ENCODE measurements around the gene SLCO3A1. TPM values are rescaled to one million over a fixed set of nuclear protein-coding genes. Genes with fewer than 3 reads are reported as not detected.

The SLCO3A1 gene
- total RNA-seq, 1 experiment from 2014 or later = 5.1 TPM

DNA sequence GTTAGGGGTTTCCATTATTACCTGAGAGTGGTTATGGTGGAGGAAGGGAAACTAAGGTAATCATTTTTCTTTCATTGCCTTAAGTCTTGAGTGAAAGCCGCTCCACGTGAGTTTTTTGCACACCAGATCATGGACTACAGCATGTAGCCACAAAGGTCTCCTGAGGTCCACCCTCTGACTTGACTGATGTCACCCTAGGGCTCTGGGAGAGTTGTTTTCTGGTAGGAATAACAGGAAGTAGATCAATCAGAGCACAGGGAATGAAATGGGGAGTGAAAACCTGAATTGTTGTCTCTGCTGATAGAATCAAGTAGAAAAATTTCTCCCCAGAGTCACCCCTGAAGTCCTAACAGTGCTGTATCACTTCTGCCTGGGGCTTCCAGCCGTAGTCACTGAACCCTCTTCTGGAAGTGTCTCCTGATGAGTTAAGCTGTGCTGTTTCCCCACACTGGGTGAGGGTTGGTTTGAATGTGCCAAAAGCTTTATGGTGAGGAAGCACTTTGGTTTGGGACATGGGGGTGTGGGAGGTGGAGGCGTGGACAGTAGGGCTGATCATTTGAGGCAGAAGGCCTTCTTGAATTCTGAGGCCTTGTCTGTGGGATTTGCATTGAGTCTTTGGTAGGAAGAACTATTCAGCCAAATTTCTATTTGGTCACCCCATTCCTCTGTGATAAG lies 64.3 kb downstream of the SLCO3A1 start:
- POLR2A ChIA-PET = no interaction called here
- H4K20me1 ChIP-seq (ENCODE audit: insufficient read depth) = no peaks in the 10 kb centered on the region
- no peak overlapping the region for H3K27ac ChIP-seq (ENCODE audit: low read depth, low read length)
- CTCF ChIA-PET = no interaction called here
- no peak for TF ChIP-seq SRF (IDR thresholded peaks at IDR 0.05; ENCODE audit: low read depth)
- no peak for TF ChIP-seq EZH2 (IDR thresholded peaks at IDR 0.05)
- TF ChIP-seq POLR2A (IDR thresholded peaks at IDR 0.05; ENCODE audit: borderline replicate concordance, extremely low read depth, insufficient read depth, insufficient read length) = no peak
- TF ChIP-seq, protein P1, sequence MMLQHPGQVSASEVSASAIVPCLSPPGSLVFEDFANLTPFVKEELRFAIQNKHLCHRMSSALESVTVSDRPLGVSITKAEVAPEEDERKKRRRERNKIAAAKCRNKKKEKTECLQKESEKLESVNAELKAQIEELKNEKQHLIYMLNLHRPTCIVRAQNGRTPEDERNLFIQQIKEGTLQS (IDR thresholded peaks at IDR 0.05) = no peak
- no peak for TF ChIP-seq JUND (IDR thresholded peaks at IDR 0.05)
- TF ChIP-seq CBX3 (IDR thresholded peaks at IDR 0.05; ENCODE audit: low read depth) = no peak
- no peak for TF ChIP-seq RAD21 (IDR thresholded peaks at IDR 0.05; ENCODE audit: low read depth)
- TF ChIP-seq CEBPB (IDR thresholded peaks at IDR 0.05; ENCODE audit: low read depth) = no peak
- TF ChIP-seq, protein P2, sequence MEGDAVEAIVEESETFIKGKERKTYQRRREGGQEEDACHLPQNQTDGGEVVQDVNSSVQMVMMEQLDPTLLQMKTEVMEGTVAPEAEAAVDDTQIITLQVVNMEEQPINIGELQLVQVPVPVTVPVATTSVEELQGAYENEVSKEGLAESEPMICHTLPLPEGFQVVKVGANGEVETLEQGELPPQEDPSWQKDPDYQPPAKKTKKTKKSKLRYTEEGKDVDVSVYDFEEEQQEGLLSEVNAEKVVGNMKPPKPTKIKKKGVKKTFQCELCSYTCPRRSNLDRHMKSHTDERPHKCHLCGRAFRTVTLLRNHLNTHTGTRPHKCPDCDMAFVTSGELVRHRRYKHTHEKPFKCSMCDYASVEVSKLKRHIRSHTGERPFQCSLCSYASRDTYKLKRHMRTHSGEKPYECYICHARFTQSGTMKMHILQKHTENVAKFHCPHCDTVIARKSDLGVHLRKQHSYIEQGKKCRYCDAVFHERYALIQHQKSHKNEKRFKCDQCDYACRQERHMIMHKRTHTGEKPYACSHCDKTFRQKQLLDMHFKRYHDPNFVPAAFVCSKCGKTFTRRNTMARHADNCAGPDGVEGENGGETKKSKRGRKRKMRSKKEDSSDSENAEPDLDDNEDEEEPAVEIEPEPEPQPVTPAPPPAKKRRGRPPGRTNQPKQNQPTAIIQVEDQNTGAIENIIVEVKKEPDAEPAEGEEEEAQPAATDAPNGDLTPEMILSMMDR (IDR thresholded peaks at IDR 0.05 in 2 of 3, conservative IDR thresholded peaks at IDR 0.05 in 1 of 3; ENCODE audit: borderline replicate concordance in 1 of 3, insufficient read depth in 1 of 3, low read depth in 2 of 3, low read length in 2 of 3) = no peak
- TF ChIP-seq SP1 (IDR thresholded peaks at IDR 0.05; ENCODE audit: low read depth) = no peak
- TF ChIP-seq, protein P3, sequence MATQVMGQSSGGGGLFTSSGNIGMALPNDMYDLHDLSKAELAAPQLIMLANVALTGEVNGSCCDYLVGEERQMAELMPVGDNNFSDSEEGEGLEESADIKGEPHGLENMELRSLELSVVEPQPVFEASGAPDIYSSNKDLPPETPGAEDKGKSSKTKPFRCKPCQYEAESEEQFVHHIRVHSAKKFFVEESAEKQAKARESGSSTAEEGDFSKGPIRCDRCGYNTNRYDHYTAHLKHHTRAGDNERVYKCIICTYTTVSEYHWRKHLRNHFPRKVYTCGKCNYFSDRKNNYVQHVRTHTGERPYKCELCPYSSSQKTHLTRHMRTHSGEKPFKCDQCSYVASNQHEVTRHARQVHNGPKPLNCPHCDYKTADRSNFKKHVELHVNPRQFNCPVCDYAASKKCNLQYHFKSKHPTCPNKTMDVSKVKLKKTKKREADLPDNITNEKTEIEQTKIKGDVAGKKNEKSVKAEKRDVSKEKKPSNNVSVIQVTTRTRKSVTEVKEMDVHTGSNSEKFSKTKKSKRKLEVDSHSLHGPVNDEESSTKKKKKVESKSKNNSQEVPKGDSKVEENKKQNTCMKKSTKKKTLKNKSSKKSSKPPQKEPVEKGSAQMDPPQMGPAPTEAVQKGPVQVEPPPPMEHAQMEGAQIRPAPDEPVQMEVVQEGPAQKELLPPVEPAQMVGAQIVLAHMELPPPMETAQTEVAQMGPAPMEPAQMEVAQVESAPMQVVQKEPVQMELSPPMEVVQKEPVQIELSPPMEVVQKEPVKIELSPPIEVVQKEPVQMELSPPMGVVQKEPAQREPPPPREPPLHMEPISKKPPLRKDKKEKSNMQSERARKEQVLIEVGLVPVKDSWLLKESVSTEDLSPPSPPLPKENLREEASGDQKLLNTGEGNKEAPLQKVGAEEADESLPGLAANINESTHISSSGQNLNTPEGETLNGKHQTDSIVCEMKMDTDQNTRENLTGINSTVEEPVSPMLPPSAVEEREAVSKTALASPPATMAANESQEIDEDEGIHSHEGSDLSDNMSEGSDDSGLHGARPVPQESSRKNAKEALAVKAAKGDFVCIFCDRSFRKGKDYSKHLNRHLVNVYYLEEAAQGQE (IDR thresholded peaks at IDR 0.05; ENCODE audit: low read depth) = no peak
- no peak for TF ChIP-seq SIN3A (IDR thresholded peaks at IDR 0.05; ENCODE audit: low read depth)
- TF ChIP-seq FOSL1 (IDR thresholded peaks at IDR 0.05; ENCODE audit: low read depth) = no peak
- TF ChIP-seq, protein P4, sequence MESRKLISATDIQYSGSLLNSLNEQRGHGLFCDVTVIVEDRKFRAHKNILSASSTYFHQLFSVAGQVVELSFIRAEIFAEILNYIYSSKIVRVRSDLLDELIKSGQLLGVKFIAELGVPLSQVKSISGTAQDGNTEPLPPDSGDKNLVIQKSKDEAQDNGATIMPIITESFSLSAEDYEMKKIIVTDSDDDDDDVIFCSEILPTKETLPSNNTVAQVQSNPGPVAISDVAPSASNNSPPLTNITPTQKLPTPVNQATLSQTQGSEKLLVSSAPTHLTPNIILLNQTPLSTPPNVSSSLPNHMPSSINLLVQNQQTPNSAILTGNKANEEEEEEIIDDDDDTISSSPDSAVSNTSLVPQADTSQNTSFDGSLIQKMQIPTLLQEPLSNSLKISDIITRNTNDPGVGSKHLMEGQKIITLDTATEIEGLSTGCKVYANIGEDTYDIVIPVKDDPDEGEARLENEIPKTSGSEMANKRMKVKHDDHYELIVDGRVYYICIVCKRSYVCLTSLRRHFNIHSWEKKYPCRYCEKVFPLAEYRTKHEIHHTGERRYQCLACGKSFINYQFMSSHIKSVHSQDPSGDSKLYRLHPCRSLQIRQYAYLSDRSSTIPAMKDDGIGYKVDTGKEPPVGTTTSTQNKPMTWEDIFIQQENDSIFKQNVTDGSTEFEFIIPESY (IDR thresholded peaks at IDR 0.05; ENCODE audit: extremely low read depth, insufficient replicate concordance, low read length) = no peak
- no peak for TF ChIP-seq ZFX (IDR thresholded peaks at IDR 0.05)
- no peak for TF ChIP-seq ZNF274 (IDR thresholded peaks at IDR 0.05; ENCODE audit: low read depth, low read length)
- TF ChIP-seq POLR2AphosphoS5 (IDR thresholded peaks at IDR 0.05; ENCODE audit: low read depth, low read length) = no peak
- TF ChIP-seq, protein P5, sequence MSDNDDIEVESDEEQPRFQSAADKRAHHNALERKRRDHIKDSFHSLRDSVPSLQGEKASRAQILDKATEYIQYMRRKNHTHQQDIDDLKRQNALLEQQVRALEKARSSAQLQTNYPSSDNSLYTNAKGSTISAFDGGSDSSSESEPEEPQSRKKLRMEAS (IDR thresholded peaks at IDR 0.05) = no peak
- no peak for TF ChIP-seq YY1 (IDR thresholded peaks at IDR 0.05; ENCODE audit: extremely low read depth, insufficient replicate concordance, low read depth, low read length)
- TF ChIP-seq EGR1 (IDR thresholded peaks at IDR 0.05; ENCODE audit: low read depth) = no peak
- no peaks in the 10 kb centered on the region for H3K36me3 ChIP-seq (ENCODE audit: control insufficient read depth in 1 of 2, insufficient read depth in 2 of 2, low read length in 2 of 2)
- no peak overlapping the region for H3K4me3 ChIP-seq (replicated peaks in 1 of 2; ENCODE audit: low read depth in 1 of 2, low read length in 2 of 2)
- no TSS peak for BruUV-seq (replicated peaks)
- no peaks in the 10 kb centered on the region for H3K9me3 ChIP-seq (ENCODE audit: control insufficient read depth in 1 of 2, insufficient read depth in 1 of 2, low read depth in 1 of 2, low read length in 2 of 2)
- RAD21 ChIA-PET (ENCODE audit: low non-redundant PET in 1 of 2, low total read pairs in 2 of 2, uncharacterized antibody in 2 of 2, unreplicated experiment in 2 of 2) = no interaction called here
- intact Hi-C loops (cut with micrococcal nuclease) = no loop called here
- no peak overlapping the region for H2AFZ ChIP-seq (ENCODE audit: low read depth, low read length, poor library complexity, severe bottlenecking)
- H3K4me1 ChIP-seq (ENCODE audit: control insufficient read depth in 1 of 2, insufficient read depth in 2 of 2, low read length in 2 of 2) = no peaks in the 10 kb centered on the region
- ATAC-seq = no peak
- no peaks in the 10 kb centered on the region for H3K9me2 ChIP-seq (ENCODE audit: insufficient read depth)
- no peak overlapping the region for H3K4me2 ChIP-seq (ENCODE audit: low read length)
- no peaks in the 10 kb centered on the region for H3K27me3 ChIP-seq (ENCODE audit: insufficient read depth, low read length)
- H3K9ac ChIP-seq (ENCODE audit: low read length) = no peak overlapping the region
- H3K79me2 ChIP-seq (ENCODE audit: insufficient read depth, low read length) = no peaks in the 10 kb centered on the region
- DNase-seq (ENCODE audit: low read depth, low spot score) = no peak

Data from HCT116 (cell line).